Neuronal stem cell (in vitro differentiated cells): Measurements from ENCODE around the gene RHOV.

Experiments
- DNase-seq: peaks from one replicate; pipeline ENCODE4 v3.0.0-alpha.2; 2013; ENCODE audit warnings: low spot score
- H2AFZ ChIP-seq: one replicate; pipeline ENCODE4 v1.6.1; 2013; ENCODE audit warnings: mild to moderate bottlenecking, low read length, inconsistent platforms
- H2AK5ac ChIP-seq: 2 replicates; pipeline ENCODE4 v1.6.1; 2013; ENCODE audit warnings: low read depth, mild to moderate bottlenecking, inconsistent platforms, low read length, moderate library complexity, mixed read lengths
- H2BK120ac ChIP-seq: 2 replicates; pipeline ENCODE4 v1.6.1; 2013; ENCODE audit warnings: low read depth, mild to moderate bottlenecking, inconsistent platforms, low read length, moderate library complexity, mixed read lengths
- H2BK12ac ChIP-seq: one replicate; pipeline ENCODE4 v1.6.1; 2013; ENCODE audit warnings: low read length, inconsistent platforms
- H2BK15ac ChIP-seq: 2 replicates; pipeline ENCODE4 v1.6.1; 2013; ENCODE audit warnings: mild to moderate bottlenecking, low read length, inconsistent platforms, mixed read lengths
- H2BK5ac ChIP-seq: one replicate; pipeline ENCODE4 v1.6.1; 2013; ENCODE audit warnings: inconsistent platforms, mild to moderate bottlenecking, low read length, moderate library complexity
- H3K14ac ChIP-seq: one replicate; pipeline ENCODE4 v1.6.1; 2013; ENCODE audit warnings: low read length, inconsistent platforms
- H3K18ac ChIP-seq: 2 replicates; pipeline ENCODE4 v1.6.1; 2013; ENCODE audit warnings: low read length, inconsistent platforms
- H3K23ac ChIP-seq: 2 replicates; pipeline ENCODE4 v1.6.1; 2013; ENCODE audit warnings: low read depth, mild to moderate bottlenecking, mixed read lengths, low read length, inconsistent platforms; ENCODE audit not compliant: poor library complexity
- H3K27ac ChIP-seq: replicated peaks from 3 replicates; pipeline ENCODE4 v1.5.1; 2013; ENCODE audit warnings: low read length, inconsistent platforms
- H3K27me3 ChIP-seq, 3 experiments: 2 replicates each; pipeline ENCODE4 v1.6.1; 2013; ENCODE audit warnings: low read length in 3 of 3, mild to moderate bottlenecking in 2 of 3, inconsistent platforms in 1 of 3, low read depth in 1 of 3, mixed read lengths in 1 of 3, moderate library complexity in 1 of 3; ENCODE audit not compliant: control insufficient read depth in 3 of 3, insufficient read depth in 3 of 3
- H3K36me3 ChIP-seq, 2 donors: replicated peaks in 1 of 2; 2 replicates each; pipeline ENCODE4 v1.6.1; 2013; ENCODE audit warnings: low read length in 2 of 2; ENCODE audit not compliant: control insufficient read depth in 2 of 2, insufficient read depth in 2 of 2
- H3K4ac ChIP-seq: 2 replicates; pipeline ENCODE4 v1.6.1; 2013; ENCODE audit warnings: inconsistent platforms, mild to moderate bottlenecking, low read length, moderate library complexity
- H3K4me1 ChIP-seq, 2 donors: 1 replicate in 1 of 2; 2 replicates in 1 of 2; pipeline ENCODE4 v1.6.1; 2013; ENCODE audit warnings: low read length in 2 of 2, low read depth in 1 of 2; ENCODE audit not compliant: control insufficient read depth in 2 of 2, insufficient read depth in 1 of 2
- H3K4me2 ChIP-seq: one replicate; pipeline ENCODE4 v1.6.1; 2013; ENCODE audit warnings: mild to moderate bottlenecking, low read length, inconsistent platforms; ENCODE audit not compliant: insufficient read depth, poor library complexity, severe bottlenecking
- H3K4me3 ChIP-seq, 2 donors: 2 replicates each; pipeline ENCODE4 v1.5.1; 2013; ENCODE audit warnings: low read length in 2 of 2, mild to moderate bottlenecking in 2 of 2, inconsistent platforms in 1 of 2, moderate library complexity in 1 of 2
- H3K79me1 ChIP-seq: one replicate; pipeline ENCODE4 v1.6.1; 2013; ENCODE audit warnings: low read depth, mild to moderate bottlenecking, inconsistent platforms, low read length, moderate library complexity
- H3K9ac ChIP-seq: one replicate; pipeline ENCODE4 v1.6.1; 2013; ENCODE audit warnings: mild to moderate bottlenecking, low read depth, low read length, inconsistent platforms; ENCODE audit not compliant: poor library complexity
- H3K9me3 ChIP-seq, 2 donors: replicated peaks in 1 of 2; 2 replicates each; pipeline versions ENCODE3 to v1.6.1; 2013; ENCODE audit warnings: low read length in 2 of 2, mild to moderate bottlenecking in 2 of 2, inconsistent platforms in 1 of 2, low read depth in 1 of 2, mixed read lengths in 1 of 2, moderate library complexity in 1 of 2; ENCODE audit not compliant: control insufficient read depth in 2 of 2, insufficient read depth in 1 of 2
- H4K8ac ChIP-seq: one replicate; pipeline ENCODE4 v1.6.1; 2013; ENCODE audit warnings: low read depth, mild to moderate bottlenecking, inconsistent platforms, low read length, moderate library complexity
- H4K91ac ChIP-seq: one replicate; pipeline ENCODE4 v1.6.1; 2013; ENCODE audit warnings: low read length, low read depth, mild to moderate bottlenecking, inconsistent platforms; ENCODE audit not compliant: poor library complexity
- WGBS, 2 donors: extraction: QIAGEN DNeasy Blood & Tissue Kit; methylation state at CpG; one replicate each; pipeline ENCODE4 v1.1.7; 2013; ENCODE audit warnings: missing lambda C conversion rate in 2 of 2, mixed read lengths in 1 of 2; ENCODE audit not compliant: insufficient read length in 2 of 2, insufficient replicate concordance in 1 of 2; ENCODE audit errors: extremely low coverage in 2 of 2; 5-methylcytosine and 5-hydroxymethylcytosine counted together

Gene RHOV

GRCh38 chr15:40843885-40844695, 29.9 kb downstream of the RHOV start, which contains the start of gene SPINT1:
SPINT1 (plus strand) TSS chr15:40844048; CDS start chr15:40844555, 507 bp downstream.
- Histone ChIP-seq H3K14ac (no peak within 1 kb of the TSS), H3K9ac (peak within 1 kb of the TSS; percentile 72), H3K4me3 (peak within 1 kb of the TSS; percentile 15 to 79), H3K36me3 (no peaks in the 10 kb centered on the region), H2BK12ac (peak within 1 kb of the TSS; percentile 34), H3K27ac (no peak within 1 kb of the TSS), H3K27me3 (peaks cover 18 to 73% (median 38%) of the 10 kb centered on the region in 3 experiments), H4K91ac (no peak within 1 kb of the TSS), H3K18ac (peak within 1 kb of the TSS; percentile 88), H3K79me1 (no peaks in the 10 kb centered on the region), H3K23ac (peak within 1 kb of the TSS; percentile 87), H2BK5ac (peak within 1 kb of the TSS; percentile 30), H4K8ac (no peak within 1 kb of the TSS), H2BK15ac (peak within 1 kb of the TSS; percentile 39), H3K4me2 (peak within 1 kb of the TSS; percentile 93), H2BK120ac (no peak within 1 kb of the TSS), H3K4me1 (peaks cover 13 to 15% of the 10 kb centered on the region in 2 donors), H3K9me3 (peaks cover 0 to 3% of the 10 kb centered on the region in 2 donors), H2AFZ (peak within 1 kb of the TSS; percentile 89), H3K4ac (no peak within 1 kb of the TSS), H2AK5ac (peak within 1 kb of the TSS; percentile 30)
- DNase-seq, result no peak
- WGBS, 2 donors, result no CpG with 5 or more reads among the region's 89 CpGs

GRCh38 chr15:40843261-40843884, 30.7 kb downstream of the RHOV start:
- peak overlapping the region; percentile 93 for H3K4me2 ChIP-seq
- H3K36me3 ChIP-seq, result no peaks in the 10 kb centered on the region
- WGBS, 2 donors, result no CpG with 5 or more reads among the region's 34 CpGs
- H3K23ac ChIP-seq, result no peak overlapping the region
- H3K9ac ChIP-seq, result peak overlapping the region; percentile 13
- H3K79me1 ChIP-seq, result no peaks in the 10 kb centered on the region
- H3K4me3 ChIP-seq, result peak overlapping the region; percentile 15 to 79
- peak overlapping the region; percentile 44 for H3K18ac ChIP-seq
- no peak overlapping the region for H2BK15ac ChIP-seq
- no peak overlapping the region for H3K4ac ChIP-seq
- H3K9me3 ChIP-seq, result peaks cover 0 to 3% of the 10 kb centered on the region in 2 donors
- no peak overlapping the region for H2AK5ac ChIP-seq
- no peak for DNase-seq
- H3K27me3 ChIP-seq, result peaks cover 18 to 75% (median 38%) of the 10 kb centered on the region in 3 experiments
- peaks cover 13 to 15% of the 10 kb centered on the region in 2 donors for H3K4me1 ChIP-seq
- H2AFZ ChIP-seq, result peak overlapping the region; percentile 89
- H3K27ac ChIP-seq, result no peak overlapping the region
- no peak overlapping the region for H2BK12ac ChIP-seq
- H3K14ac ChIP-seq, result no peak overlapping the region
- H2BK5ac ChIP-seq, result no peak overlapping the region
- no peak overlapping the region for H2BK120ac ChIP-seq
- no peak overlapping the region for H4K8ac ChIP-seq
- H4K91ac ChIP-seq, result no peak overlapping the region

- Histone ChIP-seq H3K23ac (no peak overlapping the region), H3K9me3 (peaks cover 0 to 3% of the 10 kb centered on the region in 2 donors), H2BK15ac (no peak overlapping the region), H4K8ac (no peak overlapping the region), H3K18ac (no peak overlapping the region), H2BK12ac (no peak overlapping the region), H3K9ac (no peak overlapping the region), H3K79me1 (no peaks in the 10 kb centered on the region), H3K14ac (no peak overlapping the region), H2AFZ (no peak overlapping the region), H4K91ac (no peak overlapping the region), H3K4me1 (peaks cover 5 to 6% of the 10 kb centered on the region in 2 donors), H3K4me3 (no peak overlapping the region), H2BK120ac (no peak overlapping the region), H3K27me3 (peaks cover 18 to 68% (median 38%) of the 10 kb centered on the region in 3 experiments), H3K4me2 (no peak overlapping the region), H2AK5ac (no peak overlapping the region), H3K4ac (no peak overlapping the region), H2BK5ac (no peak overlapping the region), H3K27ac (no peak overlapping the region), H3K36me3 (no peaks in the 10 kb centered on the region)
- no CpG with 5 or more reads among the region's 2 CpGs for WGBS, 2 donors
- DNase-seq, result no peak
These were observed 32.3 kb downstream of the RHOV start for GRCh38 chr15:40841741-40842140.

- H2BK120ac ChIP-seq, result no peak overlapping the region
- H2AFZ ChIP-seq, result peak overlapping the region; percentile 47
- H2BK15ac ChIP-seq, result no peak overlapping the region
- no peak for DNase-seq
- H3K14ac ChIP-seq, result no peak overlapping the region
- H3K4me3 ChIP-seq, result no peak overlapping the region
- H3K23ac ChIP-seq, result no peak overlapping the region
- H2BK12ac ChIP-seq, result no peak overlapping the region
- no peak overlapping the region for H3K18ac ChIP-seq
- peaks cover 0 to 3% of the 10 kb centered on the region in 2 donors for H3K9me3 ChIP-seq
- no peak overlapping the region for H3K4me2 ChIP-seq
- no peaks in the 10 kb centered on the region for H3K79me1 ChIP-seq
- H3K4me1 ChIP-seq, result peaks cover 1 to 2% of the 10 kb centered on the region in 2 donors
- no peak overlapping the region for H4K8ac ChIP-seq
- no peak overlapping the region for H4K91ac ChIP-seq
- H3K27ac ChIP-seq, result no peak overlapping the region
- no CpG with 5 or more reads among the region's 5 CpGs for WGBS, 2 donors
- no peak overlapping the region for H2BK5ac ChIP-seq
- H3K36me3 ChIP-seq, result no peaks in the 10 kb centered on the region
- no peak overlapping the region for H2AK5ac ChIP-seq
- H3K9ac ChIP-seq, result no peak overlapping the region
- H3K27me3 ChIP-seq, result peaks cover 8 to 44% (median 14%) of the 10 kb centered on the region in 3 experiments
- H3K4ac ChIP-seq, result no peak overlapping the region
These were observed 35.3 kb downstream of the RHOV start for GRCh38 chr15:40838756-40839155.
